HG02870 (cell line): ENCODE data around the gene EVC2.
"Not testable (repeated sequence)": the region's sequence is repeated elsewhere in the genome, so short reads cannot be mapped to it uniquely, and the experiment has no call there.

Experiments used
- ATAC-seq: cut with Tn5 transposase; IDR thresholded peaks from one replicate; pipeline ENCODE4 v1.9.1; 2021; ENCODE audit warnings: mild to moderate bottlenecking, moderate library complexity; ENCODE audit not compliant: unreplicated experiment

The EVC2 gene

GRCh38 chr4:5632066-5632440 is 76.3 kb downstream of the EVC2 start:
- no peak for ATAC-seq

GRCh38 chr4:5631352-5632065 is 76.8 kb downstream of the EVC2 start:
- ATAC-seq: no peak

- ATAC-seq: no peak
Measured at GRCh38 chr4:5630762-5631161, 77.6 kb downstream of the EVC2 start.

GRCh38 chr4:5629542-5629941 is 78.8 kb downstream of the EVC2 start:
- ATAC-seq: no peak

GRCh38 chr4:5626913-5627312 is 81.4 kb downstream of the EVC2 start:
- no peak for ATAC-seq

GRCh38 chr4:5622596-5622995 is 85.8 kb downstream of the EVC2 start:
- no peak for ATAC-seq

GRCh38 chr4:5619913-5620625 is 88.3 kb downstream of the EVC2 start:
- no peak for ATAC-seq

GRCh38 chr4:5618051-5618960 is 90.1 kb downstream of the EVC2 start:
- ATAC-seq: no peak

- ATAC-seq: no peak
Measured at GRCh38 chr4:5616331-5616950, 91.9 kb downstream of the EVC2 start.

- ATAC-seq: no peak
Measured at GRCh38 chr4:5615496-5616075, 92.8 kb downstream of the EVC2 start.

- no peak for ATAC-seq
Measured at GRCh38 chr4:5611750-5612149, 96.6 kb downstream of the EVC2 start.

- no peak for ATAC-seq
Measured at GRCh38 chr4:5609306-5610007, 98.9 kb downstream of the EVC2 start.

- not testable (repeated sequence) for ATAC-seq
Measured at GRCh38 chr4:5593828-5594227, 114.5 kb downstream of the EVC2 start.

- ATAC-seq: no peak
Measured at GRCh38 chr4:5592272-5592671, 116.1 kb downstream of the EVC2 start.

- ATAC-seq: no peak
Measured at GRCh38 chr4:5589495-5589894, 118.9 kb downstream of the EVC2 start.

GRCh38 chr4:5588046-5588445 is 120.3 kb downstream of the EVC2 start:
- ATAC-seq: no peak

GRCh38 chr4:5575941-5576340 is 132.4 kb downstream of the EVC2 start:
- no peak for ATAC-seq

- no peak for ATAC-seq
Measured at GRCh38 chr4:5574386-5574785, 134.0 kb downstream of the EVC2 start.

- ATAC-seq: no peak
Measured at GRCh38 chr4:5573965-5574364, 134.4 kb downstream of the EVC2 start.

- no peak for ATAC-seq
Measured at GRCh38 chr4:5572751-5573150, 135.6 kb downstream of the EVC2 start.
